Measurements from ENCODE around the gene C11orf24. TPM values are rescaled to one million over a fixed set of nuclear protein-coding genes. Genes with fewer than 3 reads are reported as not detected.
A peak's percentile ranks its signal among the peaks of the same experiment; 100 is the strongest.
"Not testable (repeated sequence)": the region's sequence is repeated elsewhere in the genome, so short reads cannot be mapped to it uniquely, and the experiment has no call there.

The C11orf24 gene
- total and polyA plus RNA-seq, 9 of the 15 experiments (the other 6 are each of a cell fraction or from before 2014, with no cell fraction given) = 2.0 to 65.2 (median 32.5) TPM

DNA sequence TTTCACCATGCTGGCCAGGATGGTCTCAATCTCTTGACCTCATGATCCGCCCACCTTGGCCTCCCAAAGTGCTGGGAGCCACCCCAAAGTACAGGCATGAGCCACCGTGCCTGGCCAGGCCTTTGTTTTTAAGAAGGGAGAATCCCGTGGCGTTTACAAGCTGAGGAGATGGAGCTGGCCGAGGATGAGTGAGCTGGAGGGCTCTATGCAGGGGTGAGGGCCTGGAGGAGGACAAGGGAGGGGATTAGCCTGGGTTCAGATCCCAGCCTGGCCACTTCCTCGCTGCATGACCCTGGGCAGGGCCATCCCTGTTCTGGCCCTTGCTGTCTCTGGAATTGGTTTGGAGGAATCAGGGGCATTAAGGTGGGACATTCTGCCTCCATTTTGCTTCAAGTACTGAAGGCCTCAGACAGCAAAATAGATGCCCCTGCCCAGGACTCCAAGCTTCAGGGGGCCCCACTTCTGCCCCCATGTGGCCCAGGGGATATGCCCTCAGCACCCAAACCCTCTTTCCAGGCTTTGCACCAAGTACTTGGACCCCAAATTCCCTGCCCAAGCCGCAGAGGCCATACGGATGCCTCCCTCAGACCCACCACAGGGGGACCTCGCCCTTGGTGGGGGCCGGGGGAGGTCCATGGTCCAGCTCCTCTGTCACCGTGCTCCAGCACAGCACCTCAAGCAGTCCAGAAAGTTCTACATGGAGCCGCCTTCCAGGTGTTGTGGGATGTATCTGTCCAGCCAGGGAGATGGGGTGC, 28.5 kb upstream of the C11orf24 start:
- FAIRE-seq (no peak), DNase-seq (ENCODE audit: extremely low read depth in 1 of 4, low spot score in 3 of 4) (peak in 1 of 4 experiments; percentile 7), ATAC-seq (no peak)
- no peak overlapping the region for H2AFZ ChIP-seq (ENCODE audit: low read depth, low read length)
- intact Hi-C loops (cut with micrococcal nuclease) = no loop called here
- WGBS (ENCODE audit: insufficient coverage, low coverage, missing lambda C conversion rate) = 40% methylated on average over 11 of the region's 12 CpGs
- POLR2A ChIA-PET = interaction anchor here (0.5 to 1.9 kb wide), 5 partner anchors 14 to 1450 kb away, joined by 3 to 5 read pairs (median 3); no protein-coding TSS in a partner anchor
- H3K27me3 ChIP-seq (ENCODE audit: control insufficient read depth in 2 of 2, insufficient read depth in 2 of 2, low read length in 2 of 2) = no peaks in the 10 kb centered on the region
- H3K4me2 ChIP-seq (ENCODE audit: insufficient read depth, low read length) = no peak overlapping the region
- CTCF ChIA-PET (ENCODE audit: low intra/inter-chr PET ratio) = interaction anchor here (0.6 to 0.7 kb wide), 2 partner anchors 28 to 284 kb away, joined by 3 to 4 read pairs; no protein-coding TSS in a partner anchor
- no TSS peak for BruUV-seq (replicated peaks)
- no peak overlapping the region for H3K27ac ChIP-seq (ENCODE audit: extremely low read depth, low read depth, low read length)
- no peaks in the 10 kb centered on the region for H3K79me2 ChIP-seq (ENCODE audit: control insufficient read depth, insufficient read depth, low read length)
- H3K9ac ChIP-seq (ENCODE audit: insufficient read depth in 1 of 2, low read depth in 2 of 2, low read length in 2 of 2) = peak overlapping the region in 1 of 2 experiments; percentile 10; a peak in 1 of 4 replicates
- H3K4me3 ChIP-seq = no peak overlapping the region
- peaks cover 6 to 34% of the 10 kb centered on the region in 2 experiments for H3K4me1 ChIP-seq (replicated peaks in 1 of 2; ENCODE audit: control insufficient read depth in 2 of 2, insufficient read depth in 2 of 2, low read length in 2 of 2)
- no peaks in the 10 kb centered on the region for H3K9me3 ChIP-seq (replicated peaks; ENCODE audit: control insufficient read depth, insufficient read depth, low read depth, low read length)
- in situ Hi-C loops (cut with MboI) = no loop called here
- H3K36me3 ChIP-seq (ENCODE audit: control insufficient read depth, insufficient read depth, low read length) = no peaks in the 10 kb centered on the region
- H3K9me1 ChIP-seq (ENCODE audit: control insufficient read depth, insufficient read depth, low read length) = no peaks in the 10 kb centered on the region
- no peaks in the 10 kb centered on the region for H4K20me1 ChIP-seq (replicated peaks; ENCODE audit: control insufficient read depth, insufficient read depth, low read length)
- no peak for TF ChIP-seq ZBTB43 (CRISPR knock-in tag; IDR thresholded peaks at IDR 0.05)
- 0 out of 6 replicates have a peak, but pooled peaks of 2 of the 3 experiments have one; percentile 14 to 24 for TF ChIP-seq CTCF (IDR thresholded peaks at IDR 0.05 in 2 of 3, conservative IDR thresholded peaks at IDR 0.05 in 1 of 3; ENCODE audit: insufficient read depth in 2 of 3, low read depth in 1 of 3, low read length in 3 of 3)
- no peak for TF ChIP-seq POLR2B (IDR thresholded peaks at IDR 0.05; ENCODE audit: low read depth, partially characterized antibody)
- TF ChIP-seq POU5F1 (IDR thresholded peaks at IDR 0.05; ENCODE audit: borderline replicate concordance, low read depth, low read length, partially characterized antibody) = no peak

DNA sequence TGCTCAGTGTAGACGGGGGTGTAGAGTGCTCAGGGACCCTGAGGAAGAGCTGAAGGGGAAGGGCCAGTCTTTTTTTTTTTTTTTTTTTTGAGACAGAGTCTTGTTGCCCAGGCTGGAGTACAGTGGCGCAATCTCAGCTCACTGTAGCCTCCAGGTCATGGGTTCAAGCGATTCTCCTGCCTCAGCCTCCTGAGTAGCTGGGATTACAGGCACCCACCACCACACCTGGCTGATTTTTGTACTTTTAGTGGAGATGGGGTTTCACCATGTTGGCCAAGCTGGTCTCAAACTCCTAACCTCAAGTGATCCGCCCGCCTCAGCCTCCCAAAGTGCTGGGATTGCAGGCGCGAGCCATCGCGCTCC, 27.7 kb upstream of the C11orf24 start:
- H3K27ac ChIP-seq (ENCODE audit: extremely low read depth, low read depth, low read length) = not testable (repeated sequence)

More for the DNA sequence above, 27.7 kb upstream of the C11orf24 start:
- not testable (repeated sequence) for H3K9me3 ChIP-seq (replicated peaks; ENCODE audit: control insufficient read depth, insufficient read depth, low read depth, low read length); ATAC-seq; H3K27me3 ChIP-seq (ENCODE audit: control insufficient read depth in 2 of 2, insufficient read depth in 2 of 2, low read length in 2 of 2); H3K9ac ChIP-seq (ENCODE audit: insufficient read depth in 1 of 2, low read depth in 2 of 2, low read length in 2 of 2); H3K9me1 ChIP-seq (ENCODE audit: control insufficient read depth, insufficient read depth, low read length); H2AFZ ChIP-seq (ENCODE audit: low read depth, low read length); BruUV-seq (replicated peaks); H3K4me3 ChIP-seq; H3K79me2 ChIP-seq (ENCODE audit: control insufficient read depth, insufficient read depth, low read length); H3K4me2 ChIP-seq (ENCODE audit: insufficient read depth, low read length); H3K36me3 ChIP-seq (ENCODE audit: control insufficient read depth, insufficient read depth, low read length); DNase-seq (ENCODE audit: extremely low read depth in 1 of 4, low spot score in 3 of 4); H4K20me1 ChIP-seq (replicated peaks; ENCODE audit: control insufficient read depth, insufficient read depth, low read length); FAIRE-seq
- 46% methylated on average over 4 of the region's 9 CpGs for WGBS (ENCODE audit: insufficient coverage, low coverage, missing lambda C conversion rate)
- intact Hi-C loops (cut with micrococcal nuclease) (loop anchor here (5.0 kb wide), 2 partner anchors 148 to 292 kb away; no protein-coding TSS in a partner anchor), in situ Hi-C loops (cut with MboI) (loop anchor here (5.0 kb wide), 1 partner anchor 42 kb away; no protein-coding TSS in a partner anchor)
- ChIA-PET POLR2A (interaction anchor here (0.5 to 1.9 kb wide), 4 partner anchors 13 to 1451 kb away, joined by 3 to 5 read pairs (median 4); no protein-coding TSS in a partner anchor), CTCF (ENCODE audit: low intra/inter-chr PET ratio) (interaction anchor here (0.6 to 0.7 kb wide), 2 partner anchors 27 to 285 kb away, joined by 3 to 4 read pairs; no protein-coding TSS in a partner anchor)
- peaks cover 6 to 34% of the 10 kb centered on the region in 2 experiments for H3K4me1 ChIP-seq (replicated peaks in 1 of 2; ENCODE audit: control insufficient read depth in 2 of 2, insufficient read depth in 2 of 2, low read length in 2 of 2)
